Tibial nerve (tissue), 4 donors: ENCODE results near the gene MISP. TPM values are rescaled to one million over a fixed set of nuclear protein-coding genes. Genes with fewer than 3 reads are reported as not detected.

Source experiments
- DNase-seq, 2 donors: peaks; one replicate each; pipeline ENCODE4 v3.0.0-alpha.2; 2019; ENCODE audit warnings: low spot score in 2 of 2
- H3K27ac ChIP-seq, 4 donors: fragments of 200-600 bp; sonication (generic) in 3 of 4; one replicate each; pipeline ENCODE4 v1.5.1; 2017 to 2019; ENCODE audit warnings: mild to moderate bottlenecking in 1 of 4
- H3K27me3 ChIP-seq, 2 donors: fragments of 200-600 bp; sonication (generic) in 1 of 2; one replicate each; pipeline versions ENCODE4 v1.5.1 to v1.6.0; 2017 to 2019
- H3K36me3 ChIP-seq, 3 donors: fragments of 200-600 bp; sonication (generic); one replicate each; pipeline ENCODE4 v1.5.1; 2018 to 2019
- H3K4me1 ChIP-seq, 4 donors: fragments of 200-600 bp; sonication (generic) in 3 of 4; one replicate each; pipeline ENCODE4 v1.5.1; 2017 to 2019
- H3K4me3 ChIP-seq, 4 donors: fragments of 200-600 bp; sonication (generic) in 3 of 4; one replicate each; pipeline ENCODE4 v1.5.1; 2017 to 2019; ENCODE audit warnings: mild to moderate bottlenecking in 1 of 4, moderate library complexity in 1 of 4
- H3K9me3 ChIP-seq, 4 donors: fragments of 200-600 bp; sonication (generic) in 3 of 4; one replicate each; pipeline ENCODE4 v1.5.1; 2017 to 2019
- EP300 ChIP-seq, 2 donors: sonication (generic); formaldehyde crosslinking; IDR thresholded peaks; one replicate each; pipeline ENCODE4 v1.6.1; 2017; ENCODE audit warnings: antibody characterized with exemption in 2 of 2, mild to moderate bottlenecking in 1 of 2
- POLR2A ChIP-seq, 2 donors: fragments of 450-650 bp; IDR thresholded peaks; one replicate each; pipeline ENCODE4 v1.6.1; 2017; ENCODE audit warnings: antibody characterized with exemption in 2 of 2, mild to moderate bottlenecking in 2 of 2, moderate library complexity in 2 of 2
- WGBS, 2 donors: methylation state at CpG; one replicate each; pipeline ENCODE4 v1.1.5; 2018; 5-methylcytosine and 5-hydroxymethylcytosine counted together
- small RNA-seq: library from RNA; depleted of rRNA; stranded (forward); fragments of <200 nt; gene quantifications from one replicate; pipeline ENCODE3, GENCODE V24; 2016
- total RNA-seq, 4 donors: library from RNA; depleted of rRNA; stranded (reverse); fragments of >200 nt; gene quantifications; one replicate each; pipeline ENCODE4 v1.1.0, GENCODE V29; 2016
- TF ChIP-seq, protein P1 (sequence below), 5 experiments: fragments of 200-600 bp in 3 of 5; fragments of 450-650 bp in 2 of 5; sonication (generic) in 3 of 5; IDR thresholded peaks; one replicate each; pipeline ENCODE4 v1.5.1; 2016 to 2019; ENCODE audit warnings: antibody characterized with exemption in 5 of 5, mild to moderate bottlenecking in 3 of 5, moderate library complexity in 2 of 5

The MISP gene
- total RNA-seq, 4 donors from 2014 or later, result 0.20 to 0.30 TPM; not detected in 2

DNA sequence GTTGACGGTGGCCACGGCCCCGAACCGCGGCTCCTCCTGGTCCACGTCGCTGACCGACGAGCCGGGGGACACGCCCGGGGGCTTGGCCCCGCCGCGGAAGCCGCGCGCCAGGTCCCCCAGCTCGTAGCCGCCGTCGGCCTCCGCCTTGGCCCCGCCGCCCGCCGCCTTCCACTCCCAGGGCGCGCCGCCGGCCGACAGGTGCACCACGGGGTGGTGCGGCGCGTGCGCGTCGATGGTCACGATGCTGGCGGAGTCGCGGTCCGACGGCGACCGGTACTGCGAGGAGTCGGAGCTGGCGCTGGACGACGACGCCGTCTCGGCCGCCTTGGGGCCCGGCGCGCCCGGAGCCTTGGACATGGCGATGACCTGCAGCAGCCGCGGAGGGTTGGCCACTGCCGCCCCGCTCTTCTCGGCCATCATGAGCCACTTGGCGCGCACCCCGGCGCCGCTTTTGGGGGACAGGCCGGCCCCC is 61.9 kb downstream of the MISP start:
- H3K4me3 ChIP-seq, result no peak overlapping the region
- no peaks in the 10 kb centered on the region for H3K27me3 ChIP-seq
- DNase-seq, result no peak
- H3K27ac ChIP-seq, result no peak overlapping the region
- WGBS, 2 donors, result 91 to 93% methylated on average over 63 of the region's 72 CpGs
- no peaks in the 10 kb centered on the region for H3K4me1 ChIP-seq
- H3K9me3 ChIP-seq, result no peaks in the 10 kb centered on the region
- TF ChIP-seq, protein P1, sequence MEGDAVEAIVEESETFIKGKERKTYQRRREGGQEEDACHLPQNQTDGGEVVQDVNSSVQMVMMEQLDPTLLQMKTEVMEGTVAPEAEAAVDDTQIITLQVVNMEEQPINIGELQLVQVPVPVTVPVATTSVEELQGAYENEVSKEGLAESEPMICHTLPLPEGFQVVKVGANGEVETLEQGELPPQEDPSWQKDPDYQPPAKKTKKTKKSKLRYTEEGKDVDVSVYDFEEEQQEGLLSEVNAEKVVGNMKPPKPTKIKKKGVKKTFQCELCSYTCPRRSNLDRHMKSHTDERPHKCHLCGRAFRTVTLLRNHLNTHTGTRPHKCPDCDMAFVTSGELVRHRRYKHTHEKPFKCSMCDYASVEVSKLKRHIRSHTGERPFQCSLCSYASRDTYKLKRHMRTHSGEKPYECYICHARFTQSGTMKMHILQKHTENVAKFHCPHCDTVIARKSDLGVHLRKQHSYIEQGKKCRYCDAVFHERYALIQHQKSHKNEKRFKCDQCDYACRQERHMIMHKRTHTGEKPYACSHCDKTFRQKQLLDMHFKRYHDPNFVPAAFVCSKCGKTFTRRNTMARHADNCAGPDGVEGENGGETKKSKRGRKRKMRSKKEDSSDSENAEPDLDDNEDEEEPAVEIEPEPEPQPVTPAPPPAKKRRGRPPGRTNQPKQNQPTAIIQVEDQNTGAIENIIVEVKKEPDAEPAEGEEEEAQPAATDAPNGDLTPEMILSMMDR (IDR thresholded peaks at IDR 0.05), result no peak
- TF ChIP-seq EP300 (IDR thresholded peaks at IDR 0.05), result no peak
- no peak for TF ChIP-seq POLR2A (IDR thresholded peaks at IDR 0.05)
- peaks cover 0 to 84% (median 37%) of the 10 kb centered on the region in 3 donors for H3K36me3 ChIP-seq

DNA sequence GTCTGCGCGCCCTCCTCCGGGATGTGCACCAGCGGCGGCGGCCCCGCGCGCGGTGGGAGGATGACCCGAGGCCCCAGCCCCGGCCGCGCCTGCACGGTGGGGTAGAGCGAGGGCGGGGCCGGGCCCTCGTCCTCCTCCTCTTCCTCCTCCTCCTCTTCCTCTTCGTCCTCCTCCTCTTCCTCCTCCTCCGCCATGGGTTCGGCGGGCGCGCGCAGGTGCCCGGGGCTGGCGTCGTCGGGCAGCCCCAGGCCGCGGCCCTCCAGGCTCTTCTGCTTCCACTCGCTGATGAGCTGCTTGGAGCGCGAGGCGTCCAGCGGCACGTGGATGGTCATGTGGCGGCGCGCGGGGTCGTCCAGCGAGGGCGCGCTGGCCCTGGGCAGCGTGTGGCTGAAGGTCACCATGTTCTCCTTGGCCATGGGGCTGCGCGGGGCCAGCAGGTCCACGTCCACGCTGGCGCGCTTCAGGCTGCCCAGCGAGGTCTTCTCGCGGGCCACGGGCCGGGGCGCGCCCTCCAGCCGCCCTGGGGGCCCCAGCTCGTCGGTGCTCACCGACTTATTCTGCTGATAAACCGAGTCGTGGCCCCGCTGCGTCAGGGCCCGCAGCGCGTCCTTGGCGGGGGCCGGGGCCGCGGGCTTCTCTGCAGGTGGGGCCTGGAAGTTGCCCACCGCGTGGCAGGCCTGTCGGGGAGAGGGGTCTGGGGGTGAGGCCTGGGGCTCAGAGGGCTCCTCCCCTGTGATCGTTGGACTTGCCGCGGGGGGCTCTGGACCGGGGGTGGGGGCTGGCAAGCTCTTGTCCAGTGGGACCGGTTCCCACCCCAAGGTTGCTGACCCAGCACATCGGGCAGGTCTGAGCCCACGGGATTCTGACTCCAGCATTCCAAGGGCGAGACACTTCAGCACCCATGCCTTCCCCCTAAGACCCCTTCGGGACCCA is 62.6 kb downstream of the MISP start:
- no peak overlapping the region for H3K27ac ChIP-seq
- TF ChIP-seq POLR2A (IDR thresholded peaks at IDR 0.05), result no peak
- no peak for TF ChIP-seq EP300 (IDR thresholded peaks at IDR 0.05)
- TF ChIP-seq, protein P1 (IDR thresholded peaks at IDR 0.05), result no peak
- no peak overlapping the region for H3K4me3 ChIP-seq
- H3K4me1 ChIP-seq, result no peaks in the 10 kb centered on the region
- no peak for DNase-seq
- 94 to 95% methylated on average over 38 to 77 of the region's 87 CpGs for WGBS, 2 donors
- H3K9me3 ChIP-seq, result no peaks in the 10 kb centered on the region
- no peaks in the 10 kb centered on the region for H3K27me3 ChIP-seq
- H3K36me3 ChIP-seq, result peaks cover 0 to 77% (median 32%) of the 10 kb centered on the region in 3 donors

Small RNA genes lying within 50 kb of the gene (small RNA-seq; reads per million reads assigned to genes)
- gene MIR3187, result not detected

Other genes with a start within 250 kb of the MISP start
- gene TPGS1, start 243.6 kb upstream of the MISP start, total RNA-seq, result 100 to 1,000 TPM; 108 to 131 (median 115) TPM
- gene CDC34, start 219.4 kb upstream of the MISP start, total RNA-seq, result 100 to 1,000 TPM in 1 of 4 donors, 10 to 100 TPM in 3; 60.7 to 110 (median 73.4) TPM
- 1 to 10 TPM in 1 of 4 donors, not detected in 3; 2.5 TPM for gene GZMM, start 207.1 kb upstream of the MISP start, total RNA-seq
- gene BSG, start 178.5 kb upstream of the MISP start, total RNA-seq, result 100 to 1,000 TPM; 303 to 400 (median 324) TPM
- under 1 TPM in 1 of 4 donors, not detected in 3; 0.59 TPM for gene HCN2, start 161.2 kb upstream of the MISP start, total RNA-seq
- 10 to 100 TPM; 28.2 to 73.5 (median 51.5) TPM for gene POLRMT, start 117.6 kb upstream of the MISP start, total RNA-seq
- 1 to 10 TPM in 3 of 4 donors, under 1 TPM in 1; 0.30 to 9.0 (median 3.4) TPM for gene FGF22, start 111.2 kb upstream of the MISP start, total RNA-seq
- 10 to 100 TPM; 38.0 to 90.9 (median 55.3) TPM for gene RNF126, start 87.9 kb upstream of the MISP start, total RNA-seq
- gene FSTL3, start 74.7 kb upstream of the MISP start, total RNA-seq, result 100 to 1,000 TPM; 582 to 977 (median 642) TPM
- gene PRSS57, start 55.7 kb upstream of the MISP start, total RNA-seq, result not detected
- 100 to 1,000 TPM in 1 of 4 donors, 10 to 100 TPM in 3; 65.7 to 101 (median 98.0) TPM for gene PALM, start 42.2 kb upstream of the MISP start, total RNA-seq
- 100 to 1,000 TPM; 118 to 205 (median 141) TPM for gene PTBP1, start 46.3 kb downstream of the MISP start, total RNA-seq
- gene PLPPR3, start 70.8 kb downstream of the MISP start, total RNA-seq, result not detected
- under 1 TPM in 1 of 4 donors, not detected in 3; 0.42 TPM for gene AZU1, start 76.7 kb downstream of the MISP start, total RNA-seq
- gene PRTN3, start 89.9 kb downstream of the MISP start, total RNA-seq, result not detected
- gene ELANE, start 101.2 kb downstream of the MISP start, total RNA-seq, result 10 to 100 TPM in 1 of 4 donors, 1 to 10 TPM in 2, under 1 TPM in 1; 0.66 to 12.6 (median 4.2) TPM
- 1,000 to 10,000 TPM; 1,040 to 7,538 (median 2,843) TPM for gene CFD, start 108.6 kb downstream of the MISP start, total RNA-seq
- gene MED16, start 142.1 kb downstream of the MISP start, total RNA-seq, result 10 to 100 TPM; 49.6 to 67.5 (median 53.9) TPM
- gene RNU6-9, start 142.4 kb downstream of the MISP start, total RNA-seq, result not detected
- gene R3HDM4, start 162.1 kb downstream of the MISP start, total RNA-seq, result 10 to 100 TPM; 30.2 to 47.7 (median 37.6) TPM
- not detected for gene KISS1R, start 166.2 kb downstream of the MISP start, total RNA-seq
- gene ARID3A, start 174.9 kb downstream of the MISP start, total RNA-seq, result 10 to 100 TPM in 3 of 4 donors, 1 to 10 TPM in 1; 8.1 to 15.3 (median 12.5) TPM
- 10 to 100 TPM; 23.3 to 90.6 (median 52.8) TPM for gene WDR18, start 233.2 kb downstream of the MISP start, total RNA-seq
- 1 to 10 TPM in 1 of 4 donors, not detected in 3; 2.4 TPM for gene GRIN3B, start 249.3 kb downstream of the MISP start, total RNA-seq